Effector CD4-positive, alpha-beta T cell (primary cell): ENCODE results near the gene SETDB2.

ENCODE experiments used
- DNase-seq: peaks from one replicate; pipeline ENCODE4 v3.0.0-alpha.2; 2020

SETDB2 gene

GRCh38 chr13:49435992-49436391 lies 8.1 kb upstream of the SETDB2 start:
- no peak for DNase-seq

- no peak for DNase-seq
Measured at GRCh38 chr13:49436890-49437289, 7.2 kb upstream of the SETDB2 start.

GRCh38 chr13:49437705-49438104 lies 6.4 kb upstream of the SETDB2 start:
- no peak for DNase-seq

- DNase-seq: no peak
Measured at GRCh38 chr13:49439609-49440008, 4.5 kb upstream of the SETDB2 start.

GRCh38 chr13:49441312-49441711 lies 2.8 kb upstream of the SETDB2 start:
- no peak for DNase-seq

- DNase-seq: no peak
Measured at GRCh38 chr13:49441846-49442245, 2.2 kb upstream of the SETDB2 start.

- no peak for DNase-seq
Measured at GRCh38 chr13:49443357-49443703, 744 bp upstream of the SETDB2 start.

GRCh38 chr13:49444524-49445395 lies 686 bp downstream of the SETDB2 start:
- peak; percentile 12 for DNase-seq

- no peak for DNase-seq
Measured at GRCh38 chr13:49446473-49446872, 2.4 kb downstream of the SETDB2 start.

GRCh38 chr13:49448753-49449152 lies 4.7 kb downstream of the SETDB2 start:
- no peak for DNase-seq

GRCh38 chr13:49450105-49450819 lies 6.2 kb downstream of the SETDB2 start:
- no peak for DNase-seq

GRCh38 chr13:49452725-49453457 lies 8.8 kb downstream of the SETDB2 start:
- no peak for DNase-seq

GRCh38 chr13:49453465-49453864 lies 9.4 kb downstream of the SETDB2 start:
- DNase-seq: no peak

- DNase-seq: no peak
Measured at GRCh38 chr13:49454388-49455006, 10.4 kb downstream of the SETDB2 start.

- DNase-seq: no peak
Measured at GRCh38 chr13:49455007-49455398, 10.9 kb downstream of the SETDB2 start.

- no peak for DNase-seq
Measured at GRCh38 chr13:49456156-49456555, 12.1 kb downstream of the SETDB2 start.

GRCh38 chr13:49457221-49457620 lies 13.1 kb downstream of the SETDB2 start:
- DNase-seq: no peak

GRCh38 chr13:49459580-49459979 lies 15.5 kb downstream of the SETDB2 start:
- DNase-seq: no peak

GRCh38 chr13:49464085-49464484 lies 20.0 kb downstream of the SETDB2 start:
- DNase-seq: no peak

GRCh38 chr13:49464621-49465325 lies 20.7 kb downstream of the SETDB2 start:
- no peak for DNase-seq

- no peak for DNase-seq
Measured at GRCh38 chr13:49466292-49466838, 22.3 kb downstream of the SETDB2 start.

- DNase-seq: no peak
Measured at GRCh38 chr13:49472186-49472585, 28.1 kb downstream of the SETDB2 start.
